ENCODE results near the gene ERC2. TPM values are rescaled to one million over a fixed set of nuclear protein-coding genes. Genes with fewer than 3 reads are reported as not detected.

ERC2 gene
- total and polyA plus RNA-seq, 7 experiments from 2014 or later, result not detected

DNA sequence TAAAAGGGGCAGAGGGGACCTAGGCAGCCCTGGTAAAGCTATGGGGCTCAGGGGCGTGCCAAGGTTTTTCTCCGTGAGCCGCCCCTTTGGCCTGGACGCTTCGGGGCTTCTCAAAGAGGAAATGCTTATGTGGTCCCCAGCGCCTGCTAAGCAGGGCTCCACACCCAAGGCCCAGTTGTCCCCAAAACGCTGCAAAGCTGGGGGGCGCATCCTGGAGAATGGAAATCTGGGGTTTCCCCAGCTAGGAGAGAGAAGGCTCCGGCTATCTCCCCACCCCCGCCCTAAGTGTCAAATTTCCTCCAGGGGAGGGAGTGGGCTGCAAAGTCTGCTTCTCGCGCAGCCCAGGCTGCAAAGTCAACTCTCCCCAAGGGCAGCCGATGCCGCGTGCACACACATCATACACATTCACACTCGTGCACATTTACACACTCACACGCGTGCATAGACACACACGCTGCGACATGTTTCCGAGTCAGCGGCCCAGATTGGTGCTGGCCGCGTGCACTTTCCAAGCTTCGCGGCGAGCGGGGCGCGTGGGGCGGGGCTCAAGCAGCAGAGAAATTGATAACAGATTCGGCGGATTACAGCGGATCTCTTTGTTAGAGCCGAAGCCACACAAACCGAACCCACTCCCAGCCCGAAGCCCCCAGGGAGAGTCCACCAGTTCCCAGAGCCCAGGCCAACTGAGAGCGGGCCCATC is 985.6 kb downstream of the ERC2 start:
- peaks cover 0 to 37% (median 20%) of the 10 kb centered on the region in 7 donors for H3K4me1 Mint-ChIP-seq
- ChIA-PET CTCF (no interaction called here), POLR2A (no interaction called here)
- Histone ChIP-seq H3K36me3 (ENCODE audit: control insufficient read depth in 2 of 3, insufficient read depth in 3 of 3, low read length in 3 of 3) (no peaks in the 10 kb centered on the region), H3K9me3 (ENCODE audit: control insufficient read depth in 2 of 3, low read length in 3 of 3) (no peaks in the 10 kb centered on the region), H3K4me3 (ENCODE audit: low read length) (no peak overlapping the region), H3K27ac (ENCODE audit: low read depth, low read length) (no peak overlapping the region), H3K27me3 (ENCODE audit: control insufficient read depth in 2 of 2, insufficient read depth in 2 of 2, low read length in 2 of 2) (peaks cover 0 to 12% of the 10 kb centered on the region in 2 donors), H3K4me1 (ENCODE audit: control insufficient read depth in 2 of 2, insufficient read depth in 2 of 2, low read length in 2 of 2) (no peaks in the 10 kb centered on the region)
- intact Hi-C loops (cut with micrococcal nuclease), result no loop called here
- no peak overlapping the region for H3K27ac Mint-ChIP-seq
- H3K36me3 Mint-ChIP-seq, result peaks cover 0 to 5% (median 4%) of the 10 kb centered on the region in 5 donors
- H3K9me3 Mint-ChIP-seq, result peaks cover 0 to 9% (median 0%) of the 10 kb centered on the region in 11 donors
- peaks cover 58 to 85% (median 76%) of the 10 kb centered on the region in 5 donors for H3K27me3 Mint-ChIP-seq
- ATAC-seq (no peak), DNase-seq (no peak)
- peak overlapping the region in 2 of 10 donors; percentile 2 to 10 for H3K4me3 Mint-ChIP-seq

DNA sequence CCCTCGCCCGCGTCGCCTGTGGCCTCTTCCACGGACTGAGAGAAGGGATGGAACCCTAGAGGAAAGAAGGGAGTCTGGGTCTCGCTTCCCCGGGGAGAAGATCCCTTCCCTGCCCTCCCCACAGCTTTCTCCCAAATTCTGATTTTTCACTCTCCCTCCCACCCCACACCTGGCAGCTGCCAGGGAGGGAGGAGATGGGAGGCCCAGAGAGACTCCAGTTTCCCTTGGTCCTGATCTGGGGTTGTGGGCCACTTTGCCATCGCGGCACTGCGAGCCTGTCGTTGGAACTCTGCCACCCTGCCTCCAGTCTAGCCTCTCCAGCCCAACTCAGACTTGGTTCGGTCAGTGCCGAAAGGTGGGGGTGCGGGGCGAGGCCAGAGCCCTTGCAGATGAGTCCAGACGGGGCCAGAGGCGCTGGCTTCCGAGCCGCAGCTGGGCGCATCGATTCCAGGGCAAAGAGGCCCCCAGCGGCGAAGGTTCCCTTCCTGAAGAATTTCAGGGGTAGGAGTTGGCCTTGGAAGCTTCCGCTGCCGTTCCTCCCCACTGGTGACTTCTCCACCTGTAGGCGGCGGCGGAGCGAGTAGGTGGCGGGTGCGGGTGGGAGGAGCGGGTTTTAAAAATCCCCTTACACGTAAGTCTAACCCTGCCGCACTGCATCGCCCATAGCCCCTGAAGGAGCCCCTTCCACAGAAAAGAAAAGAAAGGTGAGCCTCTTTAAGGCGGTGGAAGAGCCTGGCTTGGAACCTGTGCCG is 986.3 kb downstream of the ERC2 start:
- H3K9me3 Mint-ChIP-seq, result peaks cover 0 to 9% (median 0%) of the 10 kb centered on the region in 11 donors
- Histone ChIP-seq H3K4me1 (ENCODE audit: control insufficient read depth in 2 of 2, insufficient read depth in 2 of 2, low read length in 2 of 2) (no peaks in the 10 kb centered on the region), H3K4me3 (ENCODE audit: low read length) (no peak overlapping the region), H3K27ac (ENCODE audit: low read depth, low read length) (no peak overlapping the region), H3K36me3 (ENCODE audit: control insufficient read depth in 2 of 3, insufficient read depth in 3 of 3, low read length in 3 of 3) (no peaks in the 10 kb centered on the region), H3K9me3 (ENCODE audit: control insufficient read depth in 2 of 3, low read length in 3 of 3) (no peaks in the 10 kb centered on the region), H3K27me3 (ENCODE audit: control insufficient read depth in 2 of 2, insufficient read depth in 2 of 2, low read length in 2 of 2) (peaks cover 0 to 12% of the 10 kb centered on the region in 2 donors)
- POLR2A ChIA-PET, result no interaction called here
- H3K27ac Mint-ChIP-seq, result no peak overlapping the region
- ATAC-seq, result no peak
- peaks cover 64 to 85% (median 75%) of the 10 kb centered on the region in 5 donors for H3K27me3 Mint-ChIP-seq
- H3K36me3 Mint-ChIP-seq, result peaks cover 0 to 5% (median 4%) of the 10 kb centered on the region in 5 donors
- no peak overlapping the region for H3K4me3 Mint-ChIP-seq
- peaks cover 0 to 32% (median 16%) of the 10 kb centered on the region in 7 donors for H3K4me1 Mint-ChIP-seq
- DNase-seq, result no peak
- CTCF ChIA-PET, result no interaction called here
- intact Hi-C loops (cut with micrococcal nuclease), result no loop called here

DNA sequence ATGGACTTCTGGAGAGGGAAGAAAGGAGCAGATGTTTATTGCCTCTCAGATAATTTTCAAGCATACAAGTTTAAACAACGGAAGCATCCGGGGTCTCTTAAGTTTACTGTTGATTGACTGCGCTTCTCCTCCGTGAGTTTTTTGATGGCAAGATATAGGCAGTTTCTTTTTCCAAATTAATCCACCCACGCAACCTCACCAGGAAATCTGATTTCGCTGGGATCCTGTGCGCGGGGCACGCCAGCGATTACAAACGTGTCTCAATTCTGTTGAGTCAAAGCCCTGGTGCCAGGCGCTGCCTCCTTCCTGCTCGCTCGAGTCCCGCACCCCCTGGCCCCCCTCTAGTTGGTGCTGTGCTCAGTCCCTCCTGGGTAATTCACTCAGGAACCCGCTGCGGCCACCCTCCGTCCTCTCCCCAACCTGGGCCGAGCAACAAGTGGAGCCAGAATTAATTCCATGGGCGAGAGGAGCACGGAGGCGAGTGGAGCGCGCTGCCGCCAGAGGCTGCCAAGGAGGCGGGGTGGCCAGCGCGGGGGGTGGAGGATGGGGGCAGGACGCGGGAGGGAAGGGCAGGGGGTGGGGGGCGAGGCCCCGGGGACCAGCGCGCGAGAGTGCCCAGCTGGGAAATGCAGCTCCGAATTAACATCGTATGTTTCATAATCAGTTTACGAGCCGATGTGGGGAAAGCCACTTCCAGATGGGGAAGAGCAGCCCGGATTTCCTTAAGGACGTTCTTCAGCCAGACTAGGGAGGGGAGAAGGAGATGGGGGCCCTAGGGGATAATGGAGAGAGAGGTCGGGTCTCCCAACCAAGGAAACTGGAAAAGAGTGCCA is 987.1 kb downstream of the ERC2 start:
- POLR2A ChIA-PET, result no interaction called here
- Histone ChIP-seq H3K27ac (ENCODE audit: low read depth, low read length) (no peak overlapping the region), H3K4me1 (ENCODE audit: control insufficient read depth in 2 of 2, insufficient read depth in 2 of 2, low read length in 2 of 2) (no peaks in the 10 kb centered on the region), H3K9me3 (ENCODE audit: control insufficient read depth in 2 of 3, low read length in 3 of 3) (no peaks in the 10 kb centered on the region), H3K4me3 (ENCODE audit: low read length) (no peak overlapping the region), H3K36me3 (ENCODE audit: control insufficient read depth in 2 of 3, insufficient read depth in 3 of 3, low read length in 3 of 3) (no peaks in the 10 kb centered on the region), H3K27me3 (ENCODE audit: control insufficient read depth in 2 of 2, insufficient read depth in 2 of 2, low read length in 2 of 2) (peaks cover 0 to 12% of the 10 kb centered on the region in 2 donors)
- no peak overlapping the region for H3K27ac Mint-ChIP-seq
- H3K27me3 Mint-ChIP-seq, result peaks cover 63 to 77% (median 68%) of the 10 kb centered on the region in 5 donors
- no peak for DNase-seq
- H3K9me3 Mint-ChIP-seq, result peaks cover 0 to 9% (median 0%) of the 10 kb centered on the region in 11 donors
- H3K4me1 Mint-ChIP-seq, result peaks cover 0 to 27% (median 11%) of the 10 kb centered on the region in 7 donors
- intact Hi-C loops (cut with micrococcal nuclease), result no loop called here
- peaks cover 0 to 5% (median 4%) of the 10 kb centered on the region in 5 donors for H3K36me3 Mint-ChIP-seq
- peak overlapping the region in 1 of 10 donors; percentile 53 for H3K4me3 Mint-ChIP-seq
- no peak for ATAC-seq
- CTCF ChIA-PET, result no interaction called here

DNA sequence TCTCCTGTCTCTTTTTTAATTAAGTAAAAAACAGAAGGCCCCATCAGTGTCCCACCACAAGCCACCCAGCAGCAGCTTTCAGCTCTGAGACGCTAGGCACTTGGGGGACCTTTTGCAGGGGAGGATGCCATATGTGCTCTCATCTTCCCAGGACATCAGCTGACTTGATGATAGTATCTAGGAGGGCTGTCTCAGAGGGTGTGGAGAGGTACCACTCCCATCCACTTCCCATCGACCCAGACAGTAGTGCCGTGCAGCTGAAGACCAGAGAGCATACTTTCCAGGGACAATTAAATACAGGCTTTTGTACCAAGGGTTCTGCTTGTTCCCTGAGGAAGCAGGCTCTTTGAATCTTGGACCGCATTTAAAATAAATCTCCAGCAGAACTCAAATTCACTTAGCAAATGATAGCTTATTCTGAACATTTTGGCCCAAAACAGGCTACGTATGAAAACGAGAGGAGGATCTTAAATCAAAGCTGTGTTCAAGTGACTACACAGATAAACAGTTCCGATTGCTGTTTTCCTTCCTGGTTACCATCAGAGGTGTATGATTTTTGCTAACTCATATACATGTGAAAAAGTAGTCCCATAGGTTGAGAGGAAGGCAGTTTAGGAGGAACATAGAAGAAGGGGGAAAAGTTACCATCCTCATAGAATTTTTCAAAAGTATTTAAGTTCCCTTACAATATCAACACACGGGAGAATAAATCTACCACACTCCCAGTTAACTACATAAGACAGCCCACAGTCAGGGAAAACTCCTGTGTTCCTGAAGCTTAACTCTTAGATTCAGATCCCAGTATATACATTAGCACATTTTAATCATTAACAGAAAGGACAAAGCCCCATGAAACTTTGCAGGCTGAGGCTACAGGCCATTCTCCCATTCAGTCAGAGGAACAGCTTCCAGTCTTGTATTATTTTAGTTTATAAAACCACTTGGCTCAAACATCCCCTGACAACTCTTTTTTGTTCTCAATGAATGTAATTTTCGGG is 990.7 kb downstream of the ERC2 start:
- no peak overlapping the region for H3K27ac ChIP-seq (ENCODE audit: low read depth, low read length)
- H3K4me1 ChIP-seq (ENCODE audit: control insufficient read depth in 2 of 2, insufficient read depth in 2 of 2, low read length in 2 of 2), result no peaks in the 10 kb centered on the region
- H3K9me3 ChIP-seq (ENCODE audit: control insufficient read depth in 2 of 3, low read length in 3 of 3), result no peaks in the 10 kb centered on the region
- peaks cover 0 to 4% (median 0%) of the 10 kb centered on the region in 5 donors for H3K36me3 Mint-ChIP-seq
- H3K9me3 Mint-ChIP-seq, result peaks cover 0 to 4% (median 0%) of the 10 kb centered on the region in 11 donors
- intact Hi-C loops (cut with micrococcal nuclease), result no loop called here
- no peak overlapping the region for H3K4me3 ChIP-seq (ENCODE audit: low read length)
- H3K27ac Mint-ChIP-seq, result no peak overlapping the region
- no peak overlapping the region for H3K4me3 Mint-ChIP-seq
- POLR2A ChIA-PET, result no interaction called here
- ATAC-seq (no peak), DNase-seq (no peak)
- peaks cover 41 to 65% (median 44%) of the 10 kb centered on the region in 5 donors for H3K27me3 Mint-ChIP-seq
- peaks cover 0 to 9% of the 10 kb centered on the region in 2 donors for H3K27me3 ChIP-seq (ENCODE audit: control insufficient read depth in 2 of 2, insufficient read depth in 2 of 2, low read length in 2 of 2)
- CTCF ChIA-PET, result no interaction called here
- no peaks in the 10 kb centered on the region for H3K36me3 ChIP-seq (ENCODE audit: control insufficient read depth in 2 of 3, insufficient read depth in 3 of 3, low read length in 3 of 3)
- peaks cover 0 to 4% (median 0%) of the 10 kb centered on the region in 7 donors for H3K4me1 Mint-ChIP-seq

GRCh38 chr3:55476515-55476914 is 991.8 kb downstream of the ERC2 start:
- Histone ChIP-seq H3K36me3 (ENCODE audit: control insufficient read depth in 2 of 3, insufficient read depth in 3 of 3, low read length in 3 of 3) (no peaks in the 10 kb centered on the region), H3K27ac (ENCODE audit: low read depth, low read length) (no peak overlapping the region), H3K4me3 (ENCODE audit: low read length) (no peak overlapping the region), H3K27me3 (ENCODE audit: control insufficient read depth in 2 of 2, insufficient read depth in 2 of 2, low read length in 2 of 2) (peaks cover 0 to 9% of the 10 kb centered on the region in 2 donors), H3K4me1 (ENCODE audit: control insufficient read depth in 2 of 2, insufficient read depth in 2 of 2, low read length in 2 of 2) (no peaks in the 10 kb centered on the region), H3K9me3 (ENCODE audit: control insufficient read depth in 2 of 3, low read length in 3 of 3) (no peaks in the 10 kb centered on the region)
- POLR2A ChIA-PET, result no interaction called here
- intact Hi-C loops (cut with micrococcal nuclease), result no loop called here
- DNase-seq, result no peak
- H3K36me3 Mint-ChIP-seq, result peaks cover 0 to 4% (median 0%) of the 10 kb centered on the region in 5 donors
- ATAC-seq, result no peak
- H3K27me3 Mint-ChIP-seq, result peaks cover 34 to 66% (median 47%) of the 10 kb centered on the region in 5 donors
- H3K27ac Mint-ChIP-seq, result no peak overlapping the region
- peaks cover 0 to 10% (median 0%) of the 10 kb centered on the region in 11 donors for H3K9me3 Mint-ChIP-seq
- no peak overlapping the region for H3K4me3 Mint-ChIP-seq
- H3K4me1 Mint-ChIP-seq, result peaks cover 0 to 4% (median 0%) of the 10 kb centered on the region in 7 donors
- CTCF ChIA-PET, result no interaction called here

- no peak overlapping the region for H3K27ac ChIP-seq (ENCODE audit: low read depth, low read length)
- H3K4me3 Mint-ChIP-seq, result no peak overlapping the region
- peaks cover 14 to 49% (median 31%) of the 10 kb centered on the region in 5 donors for H3K27me3 Mint-ChIP-seq
- no peaks in the 10 kb centered on the region for H3K36me3 ChIP-seq (ENCODE audit: control insufficient read depth in 2 of 3, insufficient read depth in 3 of 3, low read length in 3 of 3)
- no peak overlapping the region for H3K4me3 ChIP-seq (ENCODE audit: low read length)
- H3K9me3 Mint-ChIP-seq, result peaks cover 0 to 10% (median 0%) of the 10 kb centered on the region in 11 donors
- ChIA-PET POLR2A (no interaction called here), CTCF (no interaction called here)
- H3K27me3 ChIP-seq (ENCODE audit: control insufficient read depth in 2 of 2, insufficient read depth in 2 of 2, low read length in 2 of 2), result no peaks in the 10 kb centered on the region
- H3K27ac Mint-ChIP-seq, result no peak overlapping the region
- no peaks in the 10 kb centered on the region for H3K4me1 ChIP-seq (ENCODE audit: control insufficient read depth in 2 of 2, insufficient read depth in 2 of 2, low read length in 2 of 2)
- ATAC-seq (no peak), DNase-seq (no peak)
- no peaks in the 10 kb centered on the region for H3K4me1 Mint-ChIP-seq
- intact Hi-C loops (cut with micrococcal nuclease), result no loop called here
- H3K9me3 ChIP-seq (ENCODE audit: control insufficient read depth in 2 of 3, low read length in 3 of 3), result no peaks in the 10 kb centered on the region
- no peaks in the 10 kb centered on the region for H3K36me3 Mint-ChIP-seq
These were observed 994.0 kb downstream of the ERC2 start for GRCh38 chr3:55474213-55474632.
